ENCODE data around the gene TSEN2. TPM values are rescaled to one million over a fixed set of nuclear protein-coding genes. Genes with fewer than 3 reads are reported as not detected.

The TSEN2 gene
- total RNA-seq: 10 to 100 TPM in 1 of 2 experiments, 1 to 10 TPM in 1; 9.4 to 10.7 TPM

DNA sequence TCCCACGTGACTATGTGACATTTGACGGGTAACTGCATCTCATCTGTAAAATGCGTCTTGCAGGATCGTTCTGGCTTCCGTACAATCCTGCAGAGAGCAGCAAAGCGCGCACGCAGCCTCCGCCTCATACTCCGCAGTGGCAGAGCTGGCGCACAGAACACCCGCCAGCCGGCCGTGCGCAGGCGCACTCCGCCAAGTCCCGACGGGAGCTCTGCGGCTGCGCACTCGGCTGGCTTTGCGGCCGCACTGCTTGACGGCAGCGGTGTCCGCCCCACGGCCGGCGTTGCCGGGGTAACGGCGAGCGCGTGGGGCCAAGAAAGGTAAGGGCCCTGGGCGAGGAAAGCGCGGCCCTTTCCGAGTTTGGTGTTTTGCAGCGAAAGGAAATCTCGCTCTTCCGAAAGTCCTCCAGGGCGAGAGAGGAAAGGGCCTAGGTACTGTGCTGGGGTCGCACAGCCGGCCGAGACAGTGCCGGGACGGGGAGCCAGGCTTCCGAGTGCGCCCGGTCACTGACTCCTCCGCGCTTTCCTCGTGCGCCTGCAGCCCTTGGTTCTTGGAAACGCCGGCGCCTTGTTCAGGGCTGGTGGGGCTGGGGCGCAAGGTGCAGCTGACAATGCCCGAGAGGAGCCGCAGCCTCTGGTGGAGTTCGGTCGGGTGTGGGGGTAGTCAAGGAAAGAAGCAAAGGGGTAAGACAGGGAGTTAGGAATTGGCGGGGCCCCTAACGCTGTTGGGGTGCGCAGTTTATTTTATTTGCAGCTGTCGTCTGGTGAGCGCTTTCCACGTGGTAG is at the start of gene TSEN2:
TSS of gene TSEN2 (plus strand) at position 283 of the 785 bp plus-strand sequence. CDS start 5,321 bp downstream, outside the sequence.
- Mint-ChIP-seq H3K36me3 (ENCODE audit: low read depth) (peaks cover 7% of the 10 kb centered on the region), H3K27ac (peak within 1 kb of the TSS; percentile 96), H3K4me3 (peak within 1 kb of the TSS; percentile 95), H3K4me1 (ENCODE audit: low read depth) (peaks cover 30% of the 10 kb centered on the region), H3K27me3 (ENCODE audit: low read depth) (no peaks in the 10 kb centered on the region), H3K9me3 (ENCODE audit: insufficient read depth) (no peaks in the 10 kb centered on the region)
- ATAC-seq (peak; percentile 98), DNase-seq (peak; percentile 96)
- CTCF ChIA-PET: interaction anchor here (0.6 to 3.9 kb wide), 8 partner anchors 9 to 349 kb away, joined by 3 to 32 read pairs (median 6); partner anchors contain the start of gene MKRN2OS
- POLR2A ChIA-PET: interaction anchor here (0.6 to 1.5 kb wide), 5 partner anchors 23 to 346 kb away, joined by 3 to 4 read pairs (median 3); no protein-coding TSS in a partner anchor

DNA sequence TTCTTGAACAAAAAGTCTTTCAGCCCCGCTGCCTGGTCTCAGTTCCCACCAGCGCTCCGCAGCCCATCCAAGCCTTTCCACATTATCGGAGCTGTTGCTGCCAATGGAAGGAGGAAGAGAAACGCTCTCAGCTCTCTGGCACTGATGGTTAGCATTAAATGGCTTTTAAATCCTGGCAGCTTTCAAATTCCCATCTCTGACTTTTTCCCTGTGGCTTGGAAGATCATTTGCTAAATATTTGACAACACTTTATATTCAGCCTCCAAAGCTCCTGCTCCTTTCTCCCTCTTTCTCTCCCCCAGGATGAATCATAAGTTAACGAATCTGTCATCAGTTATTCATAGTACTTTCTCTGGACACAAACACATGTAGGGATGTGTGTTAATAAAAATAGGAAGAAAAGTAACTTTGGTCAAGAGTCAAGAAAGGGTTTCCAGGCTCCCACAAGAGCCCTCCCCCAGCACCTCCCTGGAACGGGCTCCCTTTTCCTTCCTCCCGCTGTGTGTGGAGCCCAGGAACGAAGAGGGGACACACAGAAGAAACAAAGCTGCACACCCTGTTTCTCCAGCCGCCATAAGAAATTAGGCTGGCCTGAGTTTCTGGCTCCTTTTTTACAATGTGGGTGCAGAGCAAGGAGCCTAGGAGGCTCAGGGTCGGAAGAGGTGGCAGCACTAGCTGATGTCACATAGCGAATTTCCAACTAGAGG is 47.6 kb upstream of the TSEN2 start:
- Mint-ChIP-seq H3K27ac (no peak overlapping the region), H3K4me1 (ENCODE audit: low read depth) (no peaks in the 10 kb centered on the region), H3K9me3 (ENCODE audit: insufficient read depth) (no peaks in the 10 kb centered on the region), H3K27me3 (ENCODE audit: low read depth) (peaks cover 10% of the 10 kb centered on the region), H3K36me3 (ENCODE audit: low read depth) (no peaks in the 10 kb centered on the region), H3K4me3 (no peak overlapping the region)
- POLR2A ChIA-PET: no interaction called here
- CTCF ChIA-PET: interaction anchor here (1.0 kb wide), 1 partner anchor 302 kb away, joined by 3 read pairs; no protein-coding TSS in a partner anchor
- no peak for DNase-seq
- ATAC-seq: no peak

DNA sequence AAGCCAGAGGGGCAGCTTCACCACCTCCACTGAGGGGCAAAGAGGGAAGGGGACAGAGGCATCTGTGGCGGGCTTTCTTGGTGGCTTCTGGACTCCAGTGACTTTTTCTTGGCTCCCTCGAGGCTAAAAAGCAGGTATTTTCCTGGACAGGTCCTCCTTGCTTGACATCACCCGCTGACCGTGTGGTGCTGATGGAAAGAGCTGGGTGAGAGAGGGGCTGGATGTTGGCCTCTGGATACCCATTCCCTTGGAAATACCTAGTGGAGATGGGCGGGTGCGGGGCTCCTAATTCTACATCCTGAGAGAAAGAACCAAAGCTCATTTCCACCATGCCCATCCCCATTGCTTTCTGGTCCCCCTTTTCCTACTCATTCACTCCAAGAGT is 47.1 kb upstream of the TSEN2 start:
- DNase-seq (no peak), ATAC-seq (no peak)
- Mint-ChIP-seq H3K36me3 (ENCODE audit: low read depth) (no peaks in the 10 kb centered on the region), H3K4me3 (no peak overlapping the region), H3K9me3 (ENCODE audit: insufficient read depth) (no peaks in the 10 kb centered on the region), H3K4me1 (ENCODE audit: low read depth) (no peaks in the 10 kb centered on the region), H3K27ac (no peak overlapping the region), H3K27me3 (ENCODE audit: low read depth) (peaks cover 10% of the 10 kb centered on the region)
- CTCF ChIA-PET: interaction anchor here (1.0 kb wide), 1 partner anchor 302 kb away, joined by 3 read pairs; no protein-coding TSS in a partner anchor
- POLR2A ChIA-PET: no interaction called here

DNA sequence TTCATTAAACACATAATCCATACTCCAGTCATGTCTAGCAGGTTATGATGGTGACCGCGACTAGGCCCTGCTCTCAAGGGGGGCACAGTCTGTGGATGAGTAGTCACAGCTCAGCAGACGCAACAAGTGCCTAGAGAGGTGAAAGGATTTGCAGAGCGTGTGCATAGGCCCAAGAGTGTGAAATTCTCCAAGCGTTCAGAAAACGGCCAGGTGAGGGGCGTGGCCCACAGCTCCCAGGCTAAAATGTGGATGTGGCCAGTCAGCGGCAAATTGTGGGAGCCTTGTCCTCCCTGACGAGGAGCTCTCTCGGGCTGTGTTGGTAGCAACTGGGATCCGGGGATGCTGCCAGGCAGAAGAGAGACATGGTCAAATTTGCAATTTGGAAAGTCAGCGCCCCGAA is 46.4 kb upstream of the TSEN2 start:
- Mint-ChIP-seq H3K27me3 (ENCODE audit: low read depth) (peaks cover 10% of the 10 kb centered on the region), H3K27ac (no peak overlapping the region), H3K9me3 (ENCODE audit: insufficient read depth) (no peaks in the 10 kb centered on the region), H3K4me1 (ENCODE audit: low read depth) (no peaks in the 10 kb centered on the region), H3K36me3 (ENCODE audit: low read depth) (no peaks in the 10 kb centered on the region), H3K4me3 (no peak overlapping the region)
- CTCF ChIA-PET: no interaction called here
- POLR2A ChIA-PET: no interaction called here
- DNase-seq (no peak), ATAC-seq (no peak)

DNA sequence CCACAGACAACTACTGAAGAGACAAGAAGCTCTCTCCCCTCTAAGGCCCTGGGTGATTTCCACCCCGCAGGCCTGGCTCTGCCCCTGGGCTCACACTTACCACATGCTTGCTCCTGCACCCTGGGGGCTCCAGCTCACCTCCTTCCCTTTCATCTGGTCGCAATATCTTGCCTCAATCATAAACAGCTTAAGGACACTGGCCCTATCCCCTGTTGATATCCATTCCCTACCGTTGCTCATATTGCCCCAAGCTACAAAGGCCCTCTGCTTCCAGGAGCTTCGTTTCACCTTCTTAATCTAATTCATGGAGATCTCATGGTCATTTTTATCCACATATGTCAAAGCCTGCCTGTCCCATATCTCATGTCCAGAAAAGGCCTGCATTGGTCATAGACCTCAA is 46.0 kb upstream of the TSEN2 start:
- Mint-ChIP-seq H3K27me3 (ENCODE audit: low read depth) (peaks cover 10% of the 10 kb centered on the region), H3K9me3 (ENCODE audit: insufficient read depth) (no peaks in the 10 kb centered on the region), H3K4me1 (ENCODE audit: low read depth) (no peaks in the 10 kb centered on the region), H3K27ac (no peak overlapping the region), H3K4me3 (no peak overlapping the region), H3K36me3 (ENCODE audit: low read depth) (no peaks in the 10 kb centered on the region)
- POLR2A ChIA-PET: no interaction called here
- no peak for DNase-seq
- CTCF ChIA-PET: no interaction called here
- no peak for ATAC-seq

DNA sequence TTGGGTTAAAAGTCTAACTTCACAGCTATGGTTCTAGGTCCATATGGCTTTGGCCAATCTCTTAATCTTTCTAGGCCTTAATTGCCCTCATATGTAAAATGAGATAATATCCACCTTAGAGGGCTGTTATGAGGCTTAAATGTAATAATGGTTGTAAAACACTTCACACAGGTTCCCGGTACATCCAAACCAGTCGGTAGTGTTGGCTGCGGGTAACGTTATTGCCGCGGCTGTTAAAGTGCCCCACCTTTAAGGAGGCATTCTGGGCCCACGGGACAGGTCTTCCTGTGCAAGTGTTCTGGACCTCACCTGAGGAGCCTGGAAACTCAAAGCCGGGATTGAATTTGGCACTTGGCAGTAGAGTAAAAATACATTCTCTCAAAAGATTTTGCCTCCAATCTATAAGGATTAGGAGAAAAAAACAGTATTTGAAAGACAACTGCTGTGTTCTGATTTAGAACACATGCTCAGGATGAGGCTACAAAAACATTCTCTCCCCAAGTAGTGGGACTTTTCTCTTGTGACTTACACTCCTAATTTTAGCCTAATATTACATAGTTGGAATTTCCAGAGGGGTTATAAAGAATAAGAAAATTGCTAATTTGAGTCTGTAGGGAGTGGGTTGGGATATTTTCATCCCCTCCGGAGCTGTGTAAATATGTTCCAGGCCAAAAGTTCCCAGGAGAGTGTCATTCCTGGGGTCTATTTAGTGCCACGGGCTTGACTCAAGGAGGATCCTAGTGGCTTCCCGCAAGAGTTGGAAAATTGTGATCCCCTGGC is 44.9 kb upstream of the TSEN2 start:
- no peak for DNase-seq
- Mint-ChIP-seq H3K4me1 (ENCODE audit: low read depth) (no peaks in the 10 kb centered on the region), H3K4me3 (no peak overlapping the region), H3K36me3 (ENCODE audit: low read depth) (no peaks in the 10 kb centered on the region), H3K27ac (no peak overlapping the region), H3K9me3 (ENCODE audit: insufficient read depth) (no peaks in the 10 kb centered on the region), H3K27me3 (ENCODE audit: low read depth) (peaks cover 6% of the 10 kb centered on the region)
- CTCF ChIA-PET: no interaction called here
- ATAC-seq: no peak
- POLR2A ChIA-PET: no interaction called here

DNA sequence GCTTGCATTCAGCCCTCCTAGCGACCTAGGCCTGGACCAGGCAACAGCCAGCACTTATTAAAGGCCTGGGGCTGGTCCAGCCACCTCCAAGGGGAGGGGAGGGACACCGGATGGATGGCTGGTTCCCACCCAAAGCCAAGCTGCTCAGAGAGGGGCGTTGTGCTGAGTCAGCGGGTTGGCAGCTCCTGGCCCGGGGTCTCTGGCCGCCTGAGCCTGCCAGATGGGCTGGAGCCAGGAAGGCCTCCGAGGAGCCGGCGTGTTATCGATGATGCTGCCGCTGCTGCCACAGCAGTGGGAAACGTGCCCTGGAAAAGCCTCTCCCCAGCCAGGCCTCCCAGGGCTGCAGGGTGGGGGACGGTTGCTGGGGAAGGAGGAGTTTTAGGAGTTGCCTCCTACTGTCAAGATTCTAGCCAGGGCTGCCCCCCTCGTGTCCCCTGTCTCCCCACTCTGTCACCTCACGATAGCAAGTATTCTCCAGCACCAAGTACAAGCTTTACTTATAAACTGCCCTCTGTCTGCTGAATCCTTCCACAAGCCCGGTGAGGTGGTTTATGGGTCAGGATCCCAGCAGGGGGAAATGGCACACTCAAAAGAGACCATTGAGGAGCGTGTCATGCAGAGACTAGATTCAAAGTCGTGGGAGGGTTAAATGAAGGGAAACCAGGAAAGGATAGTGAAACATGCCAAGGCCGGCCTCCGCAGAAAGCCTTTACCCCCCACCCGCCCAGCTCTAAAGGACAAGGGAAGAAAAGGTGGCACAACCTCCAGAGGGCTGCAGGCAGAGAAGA is 43.2 kb upstream of the TSEN2 start:
- CTCF ChIA-PET: no interaction called here
- no peak overlapping the region for H3K27ac Mint-ChIP-seq
- no peaks in the 10 kb centered on the region for H3K9me3 Mint-ChIP-seq (ENCODE audit: insufficient read depth)
- ATAC-seq (no peak), DNase-seq (no peak)
- POLR2A ChIA-PET: no interaction called here
- H3K4me1 Mint-ChIP-seq (ENCODE audit: low read depth): no peaks in the 10 kb centered on the region
- H3K27me3 Mint-ChIP-seq (ENCODE audit: low read depth): peaks cover 4% of the 10 kb centered on the region
- H3K4me3 Mint-ChIP-seq: no peak overlapping the region
- no peaks in the 10 kb centered on the region for H3K36me3 Mint-ChIP-seq (ENCODE audit: low read depth)

DNA sequence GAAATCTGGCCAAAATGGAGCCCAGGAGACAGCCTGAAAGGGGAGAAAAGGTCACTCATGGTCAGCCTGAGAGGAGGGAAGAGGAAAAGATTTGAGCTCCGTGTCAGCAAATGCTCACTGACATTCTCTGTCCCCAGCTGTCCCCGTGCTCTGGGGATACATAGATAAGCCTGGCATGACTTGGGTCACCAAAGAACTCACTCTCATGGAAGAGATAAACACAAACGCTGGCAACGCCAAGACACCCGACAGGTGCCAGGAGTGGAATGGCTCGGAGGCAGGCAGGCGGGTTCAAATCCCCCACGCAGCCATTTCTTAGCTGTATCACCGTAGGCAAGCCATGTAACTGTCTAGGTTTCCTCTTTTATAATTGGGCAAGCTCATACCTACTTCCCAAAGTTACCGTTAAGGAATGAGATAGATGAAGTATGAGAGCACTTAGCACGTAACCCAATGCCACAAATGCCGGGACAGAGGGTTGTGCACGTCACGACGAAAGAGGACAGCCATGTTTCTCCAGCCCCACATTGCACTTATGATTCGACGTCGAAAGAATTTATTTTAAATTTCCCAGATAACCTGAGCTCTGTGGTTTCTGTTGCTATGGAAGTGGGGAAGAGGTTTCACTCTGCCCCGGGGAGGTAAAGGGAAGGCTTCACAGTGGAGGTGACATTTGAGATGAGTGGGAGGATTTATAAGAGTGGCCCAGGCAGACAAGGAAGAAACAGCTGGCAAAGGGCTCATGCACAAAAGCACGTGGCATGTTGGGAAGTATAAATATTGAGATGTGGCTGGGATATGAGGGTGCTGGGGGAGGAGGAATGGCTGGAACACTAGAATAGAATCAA is 41.4 kb upstream of the TSEN2 start:
- no peaks in the 10 kb centered on the region for H3K4me1 Mint-ChIP-seq (ENCODE audit: low read depth)
- H3K9me3 Mint-ChIP-seq (ENCODE audit: insufficient read depth): no peaks in the 10 kb centered on the region
- H3K27me3 Mint-ChIP-seq (ENCODE audit: low read depth): no peaks in the 10 kb centered on the region
- ATAC-seq (no peak), DNase-seq (no peak)
- H3K4me3 Mint-ChIP-seq: no peak overlapping the region
- H3K27ac Mint-ChIP-seq: no peak overlapping the region
- ChIA-PET POLR2A (no interaction called here), CTCF (interaction anchor here (1.2 kb wide), 1 partner anchor 9 kb away, joined by 3 read pairs; no protein-coding TSS in a partner anchor)
- H3K36me3 Mint-ChIP-seq (ENCODE audit: low read depth): no peaks in the 10 kb centered on the region

DNA sequence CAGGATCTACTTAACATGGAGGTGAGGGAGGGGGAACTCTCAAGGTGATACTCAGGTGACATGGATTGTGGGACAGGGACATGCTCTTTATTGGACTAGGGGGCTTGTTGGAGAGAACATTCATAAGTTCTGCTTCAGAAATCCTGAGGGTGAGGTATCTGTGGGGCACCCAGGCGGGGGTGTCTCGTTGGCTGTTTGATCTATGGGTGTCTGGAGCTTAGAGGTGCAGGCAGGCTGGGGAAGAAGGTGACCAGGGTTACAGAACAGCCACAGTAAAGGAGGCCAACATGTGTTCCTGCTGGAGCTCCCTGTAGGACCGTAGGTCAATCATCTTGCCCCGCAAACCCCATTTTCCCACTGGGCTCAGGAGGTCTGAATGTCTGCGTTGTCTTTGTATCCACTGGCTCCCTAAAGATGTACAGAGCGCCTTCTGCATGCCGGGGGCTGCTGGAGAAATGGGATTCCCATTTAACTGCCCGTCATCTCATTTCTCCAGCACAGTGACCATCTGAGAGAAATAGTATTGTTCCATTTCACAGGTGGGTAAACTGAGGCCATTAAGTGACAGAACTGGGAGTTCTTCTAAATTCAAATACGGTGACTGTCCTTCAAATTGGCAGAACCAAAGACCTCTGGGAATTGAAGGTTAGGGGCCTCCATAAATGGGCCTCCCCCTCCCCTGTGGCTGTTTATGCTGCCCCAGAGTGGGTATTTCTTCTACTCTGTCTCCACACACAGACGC is 40.3 kb upstream of the TSEN2 start:
- ATAC-seq: no peak
- no peak overlapping the region for H3K4me3 Mint-ChIP-seq
- no peaks in the 10 kb centered on the region for H3K27me3 Mint-ChIP-seq (ENCODE audit: low read depth)
- no peaks in the 10 kb centered on the region for H3K36me3 Mint-ChIP-seq (ENCODE audit: low read depth)
- no peak overlapping the region for H3K27ac Mint-ChIP-seq
- CTCF ChIA-PET: no interaction called here
- H3K9me3 Mint-ChIP-seq (ENCODE audit: insufficient read depth): no peaks in the 10 kb centered on the region
- no peak for DNase-seq
- H3K4me1 Mint-ChIP-seq (ENCODE audit: low read depth): no peaks in the 10 kb centered on the region
- POLR2A ChIA-PET: no interaction called here

DNA sequence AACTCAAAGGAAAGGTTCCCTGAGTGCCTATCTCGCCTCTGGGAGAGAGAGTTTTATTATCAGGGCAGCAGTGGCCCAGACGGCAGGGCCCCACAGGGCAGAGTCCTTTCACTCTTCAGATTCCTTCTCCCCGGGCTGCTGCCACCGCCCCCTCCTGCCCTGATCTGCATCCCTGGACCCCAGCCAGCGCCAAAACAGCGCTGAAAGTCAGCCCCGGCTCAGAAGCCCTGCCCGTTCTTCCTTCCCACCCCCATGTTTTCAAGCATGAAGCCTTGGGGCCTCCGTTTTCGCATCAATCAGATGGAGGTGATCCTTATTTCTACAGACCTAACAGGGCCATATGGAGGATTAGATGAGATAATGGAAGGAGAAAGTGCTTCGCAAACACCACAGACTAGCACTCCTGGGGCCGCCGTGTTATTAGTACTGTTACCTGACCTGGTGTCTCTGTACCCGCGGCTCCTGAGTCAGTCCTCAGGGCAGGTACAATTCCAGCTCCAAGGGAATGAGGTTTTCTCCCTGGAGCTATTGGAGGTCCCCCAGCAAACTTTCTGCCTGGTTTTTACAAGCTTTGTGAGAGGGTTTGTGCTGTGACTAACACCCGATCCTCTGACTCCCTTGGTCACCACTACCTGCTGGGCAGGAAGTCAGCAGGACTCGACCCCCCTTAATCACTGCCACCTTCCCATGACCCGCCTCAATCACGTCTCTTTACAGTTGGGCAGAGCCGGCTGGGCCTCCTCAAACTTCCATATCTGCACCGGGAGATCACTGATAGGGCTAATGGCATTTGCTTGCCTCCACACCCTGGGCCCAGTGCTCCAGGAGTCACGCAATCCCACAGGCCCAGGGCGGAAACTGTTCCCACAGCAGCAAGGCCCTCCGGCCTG is 39.5 kb upstream of the TSEN2 start:
- Mint-ChIP-seq H3K4me1 (ENCODE audit: low read depth) (no peaks in the 10 kb centered on the region), H3K27me3 (ENCODE audit: low read depth) (no peaks in the 10 kb centered on the region), H3K36me3 (ENCODE audit: low read depth) (no peaks in the 10 kb centered on the region), H3K9me3 (ENCODE audit: insufficient read depth) (no peaks in the 10 kb centered on the region), H3K4me3 (no peak overlapping the region), H3K27ac (no peak overlapping the region)
- ChIA-PET CTCF (no interaction called here), POLR2A (no interaction called here)
- ATAC-seq (no peak), DNase-seq (no peak)
